AG04450 (cell line): ENCODE results near the gene ZNF516. TPM values are rescaled to one million over a fixed set of nuclear protein-coding genes. Genes with fewer than 3 reads are reported as not detected.

Experiments used
- CTCF ChIA-PET: fragments of 300-600, 350-600 bp; formaldehyde crosslinking; extraction: SDS; loops from one replicate; lab custom pipeline; 2022; ENCODE audit warnings: antibody characterized with exemption, inconsistent platforms; lab: Charles Lee
- POLR2A ChIA-PET: fragments of 350-600 bp; formaldehyde crosslinking; extraction: SDS; loops from one replicate; lab custom pipeline; 2021; ENCODE audit warnings: antibody characterized with exemption, inconsistent platforms; lab: Yijun Ruan, JAX
- DNase-seq: peaks from one replicate; pipeline ENCODE4 v3.0.0-alpha.2; 2011; ENCODE audit warnings: low read depth, low spot score
- H3K27ac ChIP-seq: one replicate; pipeline ENCODE4 v1.5.1; 2012; ENCODE audit warnings: low read depth, low read length, control low read depth
- H3K27me3 ChIP-seq: one replicate; pipeline ENCODE4 v1.6.0; 2012; ENCODE audit warnings: low read length; ENCODE audit not compliant: control insufficient read depth, insufficient read depth
- H3K4me3 ChIP-seq: 2 replicates; pipeline ENCODE4 v1.5.1; 2011; ENCODE audit warnings: mild to moderate bottlenecking, low read depth, low read length, control low read depth
- H3K9me3 ChIP-seq: 2 replicates; pipeline ENCODE4 v1.5.1; 2012; ENCODE audit warnings: low read length; ENCODE audit not compliant: control insufficient read depth, insufficient read depth
- CTCF ChIP-seq: IDR thresholded peaks from 2 replicates; pipeline ENCODE4 v1.5.1; 2011; ENCODE audit warnings: low read depth, low read length, control low read depth, inconsistent platforms
- polyA plus RNA-seq: library from polyadenylated mRNA; depleted of rRNA; stranded (reverse); fragments of >200 nt; gene quantifications from 2 replicates; pipeline ENCODE4 v1.2.3, GENCODE V29; 2011

Gene ZNF516
- polyA plus RNA-seq, 1 experiment: 15.5 TPM

DNA sequence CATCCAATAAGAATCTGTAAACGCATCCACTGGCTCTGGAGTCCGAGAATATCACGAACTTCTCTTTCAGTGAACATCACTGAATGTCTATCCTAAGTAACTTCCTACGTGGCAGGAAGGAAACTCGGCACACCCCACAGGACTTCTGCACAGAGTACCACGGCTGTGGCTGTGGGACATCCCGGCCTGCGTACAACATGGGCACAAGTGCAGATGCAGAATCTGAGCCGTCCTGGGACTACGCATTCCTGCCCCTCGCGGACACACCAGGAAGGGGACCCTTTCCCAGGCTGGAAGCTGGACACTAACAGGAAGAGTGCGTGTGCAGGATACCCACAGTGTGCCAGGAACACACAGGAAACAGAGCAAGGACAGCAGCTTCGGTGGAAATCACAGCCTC is 60.6 kb downstream of the ZNF516 start:
- Histone ChIP-seq H3K27ac (no peak overlapping the region), H3K9me3 (no peaks in the 10 kb centered on the region; the same call in 1 of the 2 replicates), H3K4me3 (no peak overlapping the region), H3K27me3 (no peaks in the 10 kb centered on the region)
- ChIA-PET POLR2A (no interaction called here), CTCF (no interaction called here)
- TF ChIP-seq CTCF: no peak
- no peak for DNase-seq

- Histone ChIP-seq H3K27ac (no peak overlapping the region), H3K9me3 (no peaks in the 10 kb centered on the region; the same call in 1 of the 2 replicates), H3K27me3 (no peaks in the 10 kb centered on the region), H3K4me3 (no peak overlapping the region)
- no peak for TF ChIP-seq CTCF
- POLR2A ChIA-PET: no interaction called here
- DNase-seq: no peak
- CTCF ChIA-PET: no interaction called here
Measured at GRCh38 chr18:76433788-76434187, 61.3 kb downstream of the ZNF516 start.

GRCh38 chr18:76432970-76433767 is 61.9 kb downstream of the ZNF516 start:
- H3K27ac ChIP-seq: no peak overlapping the region
- no peaks in the 10 kb centered on the region; the same call in 1 of the 2 replicates for H3K9me3 ChIP-seq
- POLR2A ChIA-PET: no interaction called here
- no peak for DNase-seq
- H3K4me3 ChIP-seq: no peak overlapping the region
- CTCF ChIA-PET: no interaction called here
- TF ChIP-seq CTCF: no peak
- H3K27me3 ChIP-seq: no peaks in the 10 kb centered on the region

DNA sequence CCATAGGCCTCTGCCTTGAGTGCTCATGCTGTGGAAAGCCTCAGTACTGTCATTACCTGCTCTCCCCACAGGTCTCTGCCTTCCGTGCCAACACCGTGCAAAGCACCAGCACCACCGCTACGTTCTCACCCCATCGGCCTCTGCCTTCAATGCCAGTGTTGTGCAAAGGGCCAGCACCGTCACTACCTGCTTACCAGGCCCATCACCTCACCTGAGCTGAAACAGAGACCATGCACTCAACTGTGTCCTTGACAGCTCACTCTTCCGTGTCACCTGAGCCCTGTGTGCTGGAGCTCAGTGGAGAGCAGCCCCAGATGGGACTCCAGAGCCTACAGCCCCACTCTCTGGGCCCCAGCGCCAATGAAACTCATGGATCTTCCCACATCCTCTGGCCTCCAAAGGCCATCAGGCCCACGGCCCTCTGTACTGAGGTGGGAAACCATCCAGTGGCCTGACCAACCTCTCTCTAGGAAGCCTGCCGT is 62.7 kb downstream of the ZNF516 start:
- POLR2A ChIA-PET: no interaction called here
- no peak for TF ChIP-seq CTCF

More for the DNA sequence above, 62.7 kb downstream of the ZNF516 start:
- no peak overlapping the region for H3K4me3 ChIP-seq
- H3K27me3 ChIP-seq: no peaks in the 10 kb centered on the region
- no peak overlapping the region for H3K27ac ChIP-seq
- DNase-seq: no peak
- H3K9me3 ChIP-seq: no peaks in the 10 kb centered on the region; the same call in 1 of the 2 replicates
- CTCF ChIA-PET: no interaction called here
